Stimulated activated CD4-positive, alpha-beta T cell treated with anti-CD3 and anti-CD28 coated beads, Interleukin-2, amount 100 ng/mL, for 4 hours (primary cell): ENCODE results near the gene SPEM2.
"Not testable (repeated sequence)": the region's sequence is repeated elsewhere in the genome, so short reads cannot be mapped to it uniquely, and the experiment has no call there.

ENCODE experiments used
- DNase-seq: peaks from one replicate; pipeline ENCODE4 v3.0.0-alpha.2; 2020; ENCODE audit warnings: low read depth

Gene SPEM2

DNA sequence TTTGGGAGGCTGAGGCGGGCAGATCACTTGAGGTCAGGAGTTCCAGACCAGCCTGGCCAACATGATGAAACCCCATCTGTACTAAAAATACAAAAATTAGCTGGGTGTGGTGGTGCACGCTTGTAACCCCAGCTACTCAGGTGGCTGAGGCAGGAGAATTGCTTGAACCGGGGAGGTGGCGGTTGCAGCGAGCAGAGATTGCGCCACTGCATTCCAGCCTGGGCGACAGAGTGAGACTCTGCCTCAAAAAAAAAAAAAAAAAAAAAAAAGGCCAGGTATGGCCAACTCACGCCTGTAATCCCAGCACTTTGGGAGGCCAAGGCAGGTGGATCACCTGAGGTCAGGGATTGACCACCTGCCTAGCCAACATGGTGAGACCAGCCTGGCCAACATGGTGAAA, 49.4 kb downstream of the SPEM2 start:
- not testable (repeated sequence) for DNase-seq

DNA sequence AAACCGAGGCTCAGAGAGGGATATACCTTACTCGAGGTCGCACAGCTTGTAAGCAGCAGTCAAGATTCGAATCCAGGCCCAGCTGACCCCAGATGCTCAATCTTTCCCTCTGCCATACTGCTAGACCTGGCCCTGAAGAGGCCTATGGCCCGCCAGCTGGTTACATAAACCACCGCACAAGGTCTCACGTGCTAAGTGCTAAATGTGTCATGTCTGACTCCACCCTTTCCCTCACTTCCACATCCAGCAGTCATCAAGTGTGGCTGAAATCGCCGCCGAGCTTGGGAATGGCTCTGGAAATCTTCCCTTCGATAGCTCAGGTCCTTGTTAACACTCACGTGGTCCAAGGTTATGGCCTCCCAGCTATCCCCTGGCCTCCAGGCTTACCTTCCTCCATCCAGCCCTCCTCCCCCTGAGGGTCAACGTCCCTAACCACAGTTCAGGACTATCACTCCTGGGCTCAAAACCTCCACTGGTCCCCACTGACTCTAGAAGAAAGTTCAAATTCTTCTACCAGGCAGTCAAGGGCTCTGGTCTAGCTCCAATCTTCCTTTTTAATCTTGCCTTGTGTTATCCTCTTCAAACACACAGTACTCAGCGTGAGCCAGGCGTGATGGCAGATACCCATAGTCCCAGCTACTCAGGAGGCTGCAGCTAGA, 50.5 kb downstream of the SPEM2 start:
- no peak for DNase-seq

DNA sequence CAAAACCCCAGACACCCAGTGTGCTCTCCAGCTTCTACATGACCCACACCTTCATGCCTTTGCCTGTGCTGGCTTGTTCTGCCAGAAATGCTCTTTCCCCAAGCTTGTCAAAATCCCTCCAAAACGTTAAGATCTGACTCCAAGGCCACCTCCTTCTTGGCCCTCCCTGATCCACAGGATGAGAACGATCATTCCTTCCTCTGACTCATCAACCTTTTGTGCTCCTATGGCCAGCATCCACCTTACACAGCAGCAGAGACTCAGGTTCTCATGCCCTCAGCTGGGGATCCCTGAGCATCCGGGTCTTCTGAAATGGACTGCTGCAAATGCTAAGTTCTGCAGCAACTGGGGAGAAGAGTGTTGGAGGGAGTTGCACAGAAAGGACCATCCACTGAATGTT, 51.1 kb downstream of the SPEM2 start:
- no peak for DNase-seq

DNA sequence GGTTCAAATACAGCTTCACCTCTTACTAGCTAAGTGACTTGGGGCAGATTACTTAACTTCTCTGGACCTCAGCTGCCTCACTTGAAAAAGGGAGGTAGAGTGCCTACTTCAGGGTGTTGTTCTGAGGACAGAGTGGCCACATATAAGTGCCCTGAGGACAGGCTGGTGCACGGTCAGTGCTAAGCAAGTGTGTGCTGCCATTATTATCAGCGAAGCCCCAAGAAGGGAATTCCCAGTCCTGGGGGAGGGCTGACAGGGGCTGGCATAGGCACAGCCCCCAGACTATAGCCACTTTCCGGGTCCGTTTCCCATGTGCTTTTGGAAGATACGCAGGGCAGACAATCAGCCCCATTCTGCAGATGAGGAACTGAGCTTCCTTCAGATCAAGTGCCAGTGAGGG, 51.5 kb downstream of the SPEM2 start:
- no peak for DNase-seq
